Right cardiac atrium (tissue), 5 donors: ENCODE results near the gene ARHGEF10L. TPM values are rescaled to one million over a fixed set of nuclear protein-coding genes. Genes with fewer than 3 reads are reported as not detected.
A peak's percentile ranks its signal among the peaks of the same experiment; 100 is the strongest.

Source experiments
- ATAC-seq, 2 donors: fragments of 200-7000 bp; cut with Tn5 transposase; one replicate each; pipeline versions ENCODE4 v1.8.0 to v1.9.1; 2020; ENCODE audit warnings: moderate library complexity in 2 of 2, mild to moderate bottlenecking in 1 of 2
- DNase-seq, 3 donors: peaks; one replicate each; pipeline ENCODE4 v3.0.0-alpha.2; 2020
- H3K27ac ChIP-seq: one replicate; pipeline ENCODE4 v1.5.1; 2013; ENCODE audit warnings: mild to moderate bottlenecking, low read length, control low read depth, moderate library complexity
- H3K27me3 ChIP-seq: one replicate; pipeline ENCODE4 v1.6.1; 2013; ENCODE audit not compliant: control insufficient read depth, insufficient read depth
- H3K4me1 ChIP-seq: one replicate; pipeline ENCODE4 v1.6.1; 2013; ENCODE audit warnings: low read length; ENCODE audit not compliant: control insufficient read depth, insufficient read depth
- H3K4me3 ChIP-seq: one replicate; pipeline ENCODE4 v1.5.1; 2013; ENCODE audit warnings: low read length, control low read depth
- H3K9me3 ChIP-seq: one replicate; pipeline ENCODE4 v1.6.1; 2013; ENCODE audit warnings: low read length; ENCODE audit not compliant: control insufficient read depth
- WGBS: extraction: QIAGEN DNeasy Blood & Tissue Kit; methylation state at CpG from one replicate; pipeline ENCODE4 v1.1.7; 2013; 5-methylcytosine and 5-hydroxymethylcytosine counted together
- intact Hi-C, 4 donors: fragments of 100-400 bp; cut with DNase I; formaldehyde crosslinking; loops; one replicate each; pipeline versions ENCODE4 v1.11.0 to v1.14.0; 2022 to 2023
- polyA plus RNA-seq: library from polyadenylated mRNA; stranded (reverse); fragments of 200-250 nt; gene quantifications from one replicate; pipeline ENCODE4 v1.2.3, GENCODE V29; 2013
- total RNA-seq, 4 donors: library from RNA; stranded (reverse); fragmentation: NEBNext Ultra II Directional; extraction: Animal tissue kit (Norgen Biotek cat#: 25700); gene quantifications; one replicate each; pipeline ENCODE4 v1.2.1, GENCODE V29; 2021
- donor health status: healthy with polysubstance abuse.
- donor health status: DM: no; HTN: yes; CAD: no.
- donor health status: DM: no; HTN: no; CAD: no.
- donor health status: DM: no; HTN: yes; CAD: no; lungs with severe emphysema.
- donor health status: DM: yes; HTN: yes; CAD: no.

ARHGEF10L gene
- total and polyA plus RNA-seq, 5 donors: 42.6 to 56.4 (median 54.0) TPM

DNA sequence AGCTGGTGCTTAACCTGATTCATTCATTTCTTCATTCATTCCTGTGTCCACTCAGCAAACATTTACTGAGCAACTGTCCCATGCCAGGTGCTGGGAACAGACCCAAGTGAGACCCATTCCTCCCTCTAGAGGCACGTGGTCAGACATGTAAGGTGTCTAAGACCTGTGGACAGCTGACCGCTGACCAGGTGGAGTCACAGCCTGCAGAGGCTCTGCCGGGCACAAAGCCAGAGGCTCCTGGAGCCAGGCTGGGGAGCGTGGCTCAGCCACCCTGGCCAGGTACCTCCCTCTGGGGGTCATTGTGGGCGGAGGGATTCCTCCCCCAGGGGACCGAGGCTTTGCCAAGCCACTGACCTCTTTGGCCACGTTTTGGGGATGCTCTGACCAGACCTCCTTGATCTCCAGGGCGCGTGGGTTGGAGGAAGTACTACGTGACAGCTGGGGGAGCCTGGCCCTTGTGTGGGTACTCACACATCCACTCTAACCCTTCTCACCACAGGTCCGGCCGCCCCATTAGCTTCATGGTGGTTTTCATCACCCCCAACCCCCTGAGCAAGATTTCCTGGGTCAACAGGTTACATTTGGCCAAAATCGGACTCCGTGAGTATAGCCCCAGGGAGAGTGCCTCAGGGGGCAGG, 100.3 kb downstream of the ARHGEF10L start:
- H3K4me3 ChIP-seq: no peak overlapping the region
- H3K27ac ChIP-seq: no peak overlapping the region
- intact Hi-C loops: loop anchor here in 1 of 4 donors (10.0 kb wide), 1 partner anchor 935 kb away; no protein-coding TSS in a partner anchor
- no peak for ATAC-seq
- WGBS: 85% methylated on average over 14 of the region's 14 CpGs
- no peaks in the 10 kb centered on the region for H3K9me3 ChIP-seq
- DNase-seq: no peak
- H3K4me1 ChIP-seq: peaks cover 3% of the 10 kb centered on the region
- H3K27me3 ChIP-seq: no peaks in the 10 kb centered on the region

DNA sequence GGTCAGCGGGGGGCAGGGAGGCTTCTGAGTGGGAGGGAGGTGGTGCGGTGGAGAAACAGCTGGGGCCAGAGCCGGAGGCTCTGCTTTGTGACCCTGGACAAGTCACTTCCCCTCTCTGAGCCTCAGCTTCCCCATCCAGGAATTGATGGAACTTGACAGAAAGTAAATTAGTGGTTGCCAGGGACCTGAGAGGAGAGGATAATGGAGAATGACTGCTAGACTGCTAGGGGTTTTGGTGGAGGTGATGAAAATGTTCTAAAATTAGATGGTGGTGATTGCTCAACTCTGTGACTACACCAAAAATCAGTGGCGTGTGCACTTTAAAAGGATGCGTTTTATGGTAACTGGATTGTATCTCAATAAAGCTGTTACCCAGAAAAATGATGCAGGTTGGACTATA, 100.9 kb downstream of the ARHGEF10L start:
- intact Hi-C loops: loop anchor here in 1 of 4 donors (10.0 kb wide), 1 partner anchor 934 kb away; no protein-coding TSS in a partner anchor
- no peak for DNase-seq
- Histone ChIP-seq H3K4me3 (no peak overlapping the region), H3K27ac (no peak overlapping the region), H3K27me3 (no peaks in the 10 kb centered on the region), H3K9me3 (no peaks in the 10 kb centered on the region), H3K4me1 (peaks cover 3% of the 10 kb centered on the region)
- no peak for ATAC-seq
- WGBS: 82% methylated on average over 5 of the region's 5 CpGs

DNA sequence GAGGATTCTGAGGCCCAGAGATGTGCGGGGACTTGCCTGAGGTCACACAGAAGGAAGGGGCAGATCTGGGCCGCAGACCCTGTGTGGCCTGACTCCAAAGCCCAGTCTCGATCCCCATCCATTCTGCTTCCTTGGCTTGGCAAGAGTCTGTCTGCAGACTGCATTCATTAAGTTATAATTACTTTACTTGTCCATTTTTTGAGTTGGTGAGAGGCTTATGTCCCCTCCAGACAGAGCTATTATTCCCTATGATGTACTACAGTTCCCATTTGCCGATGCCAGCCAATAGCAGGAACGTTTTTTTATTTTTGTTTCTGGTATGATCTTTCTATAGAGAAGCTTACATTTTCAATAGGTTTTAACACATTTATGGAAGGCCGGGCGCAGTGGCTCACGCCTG, 101.5 kb downstream of the ARHGEF10L start:
- intact Hi-C loops: loop anchor here in 1 of 4 donors (10.0 kb wide), 1 partner anchor 934 kb away; no protein-coding TSS in a partner anchor
- no peak for ATAC-seq
- no peak for DNase-seq
- Histone ChIP-seq H3K27me3 (no peaks in the 10 kb centered on the region), H3K9me3 (no peaks in the 10 kb centered on the region), H3K4me1 (peaks cover 3% of the 10 kb centered on the region), H3K27ac (no peak overlapping the region), H3K4me3 (no peak overlapping the region)
- WGBS: 86% methylated on average over 8 of the region's 8 CpGs

DNA sequence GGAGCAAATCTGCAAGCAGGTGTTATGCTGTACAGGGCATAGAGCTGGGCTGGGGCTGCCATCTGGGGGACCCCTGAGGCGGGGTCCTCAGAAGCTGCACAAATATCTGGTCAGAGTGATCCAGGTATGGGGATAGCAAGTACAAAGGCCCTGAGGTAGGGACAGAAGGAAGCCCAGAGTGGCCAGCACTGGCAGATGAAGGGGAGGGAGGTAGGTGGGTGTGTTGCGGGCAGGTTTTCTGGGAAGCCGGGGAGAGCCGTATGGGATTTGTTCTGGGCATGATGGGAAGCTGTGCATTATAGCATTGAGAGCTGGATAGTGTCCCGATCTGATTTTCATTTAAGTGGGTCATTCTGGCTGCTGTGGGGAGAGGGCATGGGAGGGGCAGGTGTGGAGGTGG, 102.7 kb downstream of the ARHGEF10L start:
- no peak for DNase-seq
- 80% methylated on average over 5 of the region's 5 CpGs for WGBS
- ATAC-seq: no peak
- Histone ChIP-seq H3K9me3 (no peaks in the 10 kb centered on the region), H3K27ac (no peak overlapping the region), H3K4me3 (no peak overlapping the region), H3K4me1 (peaks cover 3% of the 10 kb centered on the region), H3K27me3 (no peaks in the 10 kb centered on the region)
- intact Hi-C loops: loop anchor here in 1 of 4 donors (10.0 kb wide), 1 partner anchor 933 kb away; no protein-coding TSS in a partner anchor

DNA sequence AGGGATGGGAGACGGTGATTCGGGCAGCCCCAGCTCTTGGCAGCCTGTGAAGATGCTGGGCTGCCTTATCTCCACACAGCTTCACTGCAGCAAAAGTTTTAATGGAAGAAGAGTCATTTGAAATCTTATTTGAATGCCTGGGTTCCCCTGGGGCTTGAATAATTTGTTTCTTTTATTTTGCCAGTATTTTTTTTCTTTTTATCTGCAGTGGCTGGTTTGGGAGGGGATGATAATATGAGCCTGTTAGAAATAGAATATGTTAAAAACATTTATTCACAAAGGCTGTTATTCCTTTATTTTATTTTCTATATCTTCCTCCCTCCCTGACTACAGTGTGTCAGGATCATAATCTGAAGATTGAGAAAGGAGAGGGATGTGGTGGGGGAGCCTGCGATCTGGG, 103.4 kb downstream of the ARHGEF10L start:
- Histone ChIP-seq H3K4me1 (peaks cover 3% of the 10 kb centered on the region), H3K4me3 (no peak overlapping the region), H3K27ac (no peak overlapping the region), H3K9me3 (no peaks in the 10 kb centered on the region), H3K27me3 (no peaks in the 10 kb centered on the region)
- intact Hi-C loops: loop anchor here in 1 of 4 donors (10.0 kb wide), 1 partner anchor 932 kb away; no protein-coding TSS in a partner anchor
- DNase-seq: no peak
- no peak for ATAC-seq
- WGBS: 50% methylated on average over 3 of the region's 3 CpGs

DNA sequence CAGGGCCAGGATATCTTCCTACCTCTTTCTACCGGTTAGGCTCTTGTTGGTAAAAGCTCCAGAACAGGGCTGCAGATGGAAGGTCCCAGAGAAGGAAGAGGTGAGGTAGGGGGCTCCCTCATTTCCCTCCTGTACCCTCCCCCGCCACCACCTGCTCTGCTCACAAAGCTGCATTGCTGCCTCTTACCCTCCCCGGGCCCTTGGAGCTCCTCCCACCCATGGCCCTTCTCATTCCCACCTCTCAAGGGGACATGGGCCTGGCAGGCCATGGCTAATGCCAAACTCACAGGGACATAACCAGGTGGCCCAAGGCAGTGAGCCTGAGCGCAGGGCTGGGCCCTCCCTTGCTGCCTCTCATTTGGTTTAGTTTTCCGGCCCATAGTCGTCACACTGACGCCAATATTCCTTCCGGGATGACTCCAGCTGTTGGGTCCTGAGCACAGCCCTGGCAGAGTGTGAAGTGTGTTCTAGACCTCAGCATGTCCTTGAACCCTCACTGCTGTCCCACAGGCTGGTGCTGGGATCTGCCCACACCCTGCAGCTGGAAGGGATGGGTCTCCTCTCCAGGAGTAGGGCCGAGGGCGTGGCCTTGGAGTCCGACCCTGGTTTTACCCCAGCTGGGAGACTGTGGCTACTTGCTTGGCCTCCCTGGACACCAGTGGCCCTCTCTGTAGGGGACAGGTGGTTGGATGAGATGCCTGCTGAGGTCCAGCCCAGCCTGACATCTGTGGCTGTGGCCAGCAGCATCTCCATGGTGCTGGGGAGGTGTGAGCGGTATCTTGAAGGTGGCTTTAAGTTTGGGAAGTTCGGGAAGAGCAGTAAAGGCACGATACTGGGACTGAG, 104.6 kb downstream of the ARHGEF10L start:
- Histone ChIP-seq H3K9me3 (no peaks in the 10 kb centered on the region), H3K27me3 (no peaks in the 10 kb centered on the region), H3K4me1 (peaks cover 3% of the 10 kb centered on the region), H3K4me3 (no peak overlapping the region), H3K27ac (peak overlapping the region; percentile 20)
- WGBS: 79% methylated on average over 14 of the region's 14 CpGs
- intact Hi-C loops: loop anchor here in 1 of 4 donors (10.0 kb wide), 1 partner anchor 931 kb away; no protein-coding TSS in a partner anchor
- ATAC-seq: no peak
- DNase-seq: peak in 1 of 3 donors; percentile 54

DNA sequence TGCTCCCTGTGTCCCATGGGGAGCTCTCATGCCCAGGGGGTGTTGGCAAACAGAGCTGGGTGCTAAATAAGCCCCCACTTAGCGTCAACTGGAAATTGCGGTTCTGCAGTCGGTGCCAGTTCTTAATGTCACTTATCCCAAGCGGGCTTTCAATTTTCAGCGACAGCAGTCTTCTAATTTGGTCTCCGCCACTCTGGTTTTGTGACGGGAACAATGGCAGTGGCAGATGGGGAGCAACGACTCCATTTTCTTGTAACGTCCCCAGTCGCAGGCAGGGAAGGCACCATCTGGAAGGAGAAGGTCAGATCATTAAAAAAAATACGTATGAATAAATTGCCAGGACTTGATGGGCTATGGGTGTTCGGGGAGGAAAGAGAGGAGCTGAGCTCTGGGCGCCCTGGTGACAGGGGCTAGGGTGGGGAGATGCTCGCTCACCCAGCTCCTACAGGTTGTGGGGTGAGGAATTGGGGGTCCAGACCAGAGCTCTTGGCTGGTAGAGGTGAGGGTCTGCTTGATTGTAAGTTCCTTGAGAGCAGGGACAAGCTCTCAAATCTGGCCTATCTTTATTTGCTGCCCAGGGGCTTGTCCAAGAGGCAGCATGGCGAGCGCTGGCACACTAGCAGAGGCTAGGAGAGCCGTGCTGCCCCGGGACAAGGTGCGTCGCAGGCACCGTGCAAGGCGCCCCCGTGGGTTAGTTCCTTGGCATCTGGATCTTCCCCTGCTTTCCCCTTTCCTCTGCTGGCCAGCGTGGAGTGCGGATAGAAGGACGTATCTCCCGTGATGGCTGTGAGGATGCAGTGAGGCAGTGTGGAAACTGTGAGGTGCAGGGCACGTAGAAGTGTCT, 105.8 kb downstream of the ARHGEF10L start:
- ATAC-seq: no peak
- Histone ChIP-seq H3K4me3 (no peak overlapping the region), H3K4me1 (peaks cover 3% of the 10 kb centered on the region), H3K9me3 (no peaks in the 10 kb centered on the region), H3K27me3 (no peaks in the 10 kb centered on the region), H3K27ac (no peak overlapping the region)
- no peak for DNase-seq
- WGBS: 91% methylated on average over 28 of the region's 28 CpGs
- intact Hi-C loops: loop anchor here in 1 of 4 donors (10.0 kb wide), 1 partner anchor 930 kb away; no protein-coding TSS in a partner anchor

DNA sequence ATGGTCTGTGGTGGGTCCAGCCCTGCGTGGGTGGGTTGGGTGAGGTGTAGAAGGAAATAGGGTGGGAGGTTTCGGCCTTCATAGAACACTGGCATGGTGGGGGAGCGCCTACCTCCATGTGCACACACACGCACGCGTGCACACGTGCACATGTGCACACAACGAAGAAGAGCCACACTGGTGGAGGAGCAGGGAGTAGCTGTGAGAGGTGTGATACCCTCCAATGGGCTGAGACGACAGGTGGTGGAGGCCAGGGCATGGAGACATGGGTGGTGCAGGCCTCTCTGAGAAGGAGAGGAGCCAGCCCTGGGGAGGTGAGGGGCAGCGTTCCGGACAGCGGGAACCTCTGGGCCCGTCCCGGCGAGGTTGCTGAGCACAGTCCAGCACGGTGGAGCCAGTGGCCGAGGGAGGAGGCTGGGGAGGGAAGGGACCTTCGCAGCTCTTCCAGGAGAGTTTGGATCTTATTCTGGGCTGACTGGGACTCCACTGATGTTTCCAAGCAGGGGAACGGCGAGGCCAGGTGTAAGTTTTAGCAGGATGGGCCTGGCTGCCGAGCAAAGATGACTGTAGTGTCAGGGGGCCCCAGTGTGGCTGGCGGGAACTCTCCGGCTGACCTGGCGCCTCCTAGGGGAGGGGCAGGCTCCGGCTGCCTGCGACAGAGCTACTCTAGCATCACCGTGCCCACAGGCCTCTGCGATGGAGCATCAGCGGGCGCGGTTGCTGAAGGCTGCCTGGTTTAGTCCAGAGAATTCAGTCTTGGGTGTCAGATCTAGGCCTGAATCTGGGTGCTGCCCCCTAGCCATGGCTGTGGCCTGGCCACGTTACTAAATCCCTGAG, 107.2 kb downstream of the ARHGEF10L start:
- no peak overlapping the region for H3K27ac ChIP-seq

DNA sequence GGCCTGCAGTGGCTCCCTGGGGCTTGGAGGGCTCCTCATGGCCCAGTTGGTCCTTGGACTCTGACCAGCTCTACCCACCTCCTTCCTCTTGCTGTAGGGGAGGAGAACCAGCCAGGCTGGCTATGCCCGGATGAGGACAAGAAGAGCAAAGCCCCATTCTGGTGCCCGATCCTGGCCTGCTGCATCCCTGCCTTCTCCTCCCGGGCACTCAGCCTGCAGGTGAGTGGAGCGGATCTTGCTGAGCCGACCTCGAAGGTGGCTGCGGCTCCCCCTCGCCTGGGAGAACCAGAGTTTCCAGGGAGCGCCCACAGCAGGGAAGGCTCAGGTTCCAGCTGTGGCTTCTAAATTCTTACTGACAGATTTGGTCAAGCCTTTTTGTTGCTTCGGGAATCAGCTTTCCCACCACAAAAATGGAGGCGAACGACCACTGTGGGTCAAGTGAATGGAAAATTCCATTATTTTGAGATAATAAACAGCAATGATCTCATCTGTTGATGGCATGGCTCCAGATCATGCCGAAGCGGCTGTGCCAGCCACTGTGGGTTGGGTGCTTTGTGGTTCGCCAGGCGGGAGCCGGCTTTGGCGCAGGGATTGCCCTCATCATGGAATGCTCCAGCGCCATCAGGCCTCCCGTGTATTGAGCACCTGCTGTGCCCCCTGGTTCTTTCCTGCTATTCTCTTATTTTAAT, 109.1 kb downstream of the ARHGEF10L start:
- Histone ChIP-seq H3K4me1 (peaks cover 2% of the 10 kb centered on the region), H3K9me3 (no peaks in the 10 kb centered on the region), H3K27me3 (no peaks in the 10 kb centered on the region), H3K27ac (no peak overlapping the region), H3K4me3 (no peak overlapping the region)
- intact Hi-C loops: loop anchor here in 1 of 4 donors (10.0 kb wide), 1 partner anchor 926 kb away; no protein-coding TSS in a partner anchor
- ATAC-seq (no peak), DNase-seq (no peak)
- WGBS: 79% methylated on average over 20 of the region's 20 CpGs

More for the DNA sequence above, 107.2 kb downstream of the ARHGEF10L start:
- no peak overlapping the region for H3K4me3 ChIP-seq
- peak in 1 of 2 donors; percentile 9 for ATAC-seq
- no peaks in the 10 kb centered on the region for H3K9me3 ChIP-seq
- DNase-seq: no peak
- WGBS: 92% methylated on average over 32 of the region's 32 CpGs
- H3K4me1 ChIP-seq: peaks cover 3% of the 10 kb centered on the region
- H3K27me3 ChIP-seq: no peaks in the 10 kb centered on the region
- intact Hi-C loops: loop anchor here in 1 of 4 donors (10.0 kb wide), 1 partner anchor 928 kb away; no protein-coding TSS in a partner anchor
